Esophagus squamous epithelium (tissue), 4 donors: Measurements from ENCODE around the gene IKZF3.

ENCODE experiments used
- CTCF ChIP-seq, 6 experiments: fragments of 450-650 bp in 4 of 6; fragments of 200-600 bp in 2 of 6; sonication (generic) in 2 of 6; IDR thresholded peaks; one replicate each; pipeline ENCODE4 v1.5.1; 2016 to 2019; ENCODE audit warnings: antibody characterized with exemption in 6 of 6, mild to moderate bottlenecking in 4 of 6, moderate library complexity in 4 of 6
- POLR2A ChIP-seq, 4 donors: fragments of 450-650 bp; IDR thresholded peaks; one replicate each; pipeline ENCODE4 v1.6.1; 2017; ENCODE audit warnings: antibody characterized with exemption in 4 of 4, mild to moderate bottlenecking in 4 of 4, moderate library complexity in 3 of 4

- TF ChIP-seq POLR2A (IDR thresholded peaks at IDR 0.05) (no peak), CTCF (IDR thresholded peaks at IDR 0.05) (no peak)
Measured at GRCh38 chr17:39908789-39909352, 44.8 kb upstream of the IKZF3 start.
